NB4 (cell line): ENCODE data around the gene BACE2.

ENCODE experiments used
- CTCF ChIP-seq: IDR thresholded peaks from one replicate; pipeline ENCODE4 v1.5.1; 2012; ENCODE audit warnings: low read depth, low read length
- MAX ChIP-seq: IDR thresholded peaks from 2 replicates; pipeline ENCODE4 v1.6.1; 2011; ENCODE audit warnings: low read depth, low read length
- POLR2A ChIP-seq: IDR thresholded peaks from 2 replicates; pipeline ENCODE4 v1.6.1; 2011; ENCODE audit warnings: mild to moderate bottlenecking; ENCODE audit not compliant: insufficient read length; ENCODE audit errors: extremely low read depth

- no peak for TF ChIP-seq CTCF
- no peak for TF ChIP-seq POLR2A
- no peak for TF ChIP-seq MAX
These were observed 41.2 kb downstream of the BACE2 start for GRCh38 chr21:41209016-41209619.
